Urinary bladder (tissue), 4 donors: ENCODE data around the gene OBI1. TPM values are rescaled to one million over a fixed set of nuclear protein-coding genes. Genes with fewer than 3 reads are reported as not detected.

Experiments
- DNase-seq: peaks from one replicate; pipeline ENCODE4 v3.0.0-alpha.2; 2015; ENCODE audit errors: extremely low spot score
- H3K27ac ChIP-seq: one replicate; pipeline ENCODE4 v1.5.1; 2013; ENCODE audit warnings: low read depth, mild to moderate bottlenecking, moderate library complexity
- H3K36me3 ChIP-seq: one replicate; pipeline ENCODE4 v1.6.1; 2013; ENCODE audit warnings: mild to moderate bottlenecking, moderate library complexity; ENCODE audit not compliant: insufficient read depth
- H3K4me1 ChIP-seq: one replicate; pipeline ENCODE4 v1.6.1; 2013; ENCODE audit warnings: mild to moderate bottlenecking, moderate library complexity; ENCODE audit not compliant: insufficient read depth
- H3K4me3 ChIP-seq: one replicate; pipeline ENCODE4 v1.5.1; 2013; ENCODE audit warnings: low read depth, low read length
- WGBS: extraction: QIAGEN DNeasy Blood & Tissue Kit; methylation state at CpG from one replicate; pipeline ENCODE4 v1.1.7; 2013; 5-methylcytosine and 5-hydroxymethylcytosine counted together
- polyA plus RNA-seq: library from polyadenylated mRNA; stranded (reverse); fragments of 200-250 nt; gene quantifications from one replicate; pipeline ENCODE4 v1.2.3, GENCODE V29; 2013
- total RNA-seq: library from RNA; depleted of rRNA; stranded (reverse); fragments of >200 nt; gene quantifications from one replicate; pipeline ENCODE4 v1.2.3, GENCODE V29; 2014
- donor health status: healthy with polysubstance abuse.
- donor health status: healthy.

OBI1 gene
- total RNA-seq (29.9 TPM), polyA plus RNA-seq (9.2 TPM)

DNA sequence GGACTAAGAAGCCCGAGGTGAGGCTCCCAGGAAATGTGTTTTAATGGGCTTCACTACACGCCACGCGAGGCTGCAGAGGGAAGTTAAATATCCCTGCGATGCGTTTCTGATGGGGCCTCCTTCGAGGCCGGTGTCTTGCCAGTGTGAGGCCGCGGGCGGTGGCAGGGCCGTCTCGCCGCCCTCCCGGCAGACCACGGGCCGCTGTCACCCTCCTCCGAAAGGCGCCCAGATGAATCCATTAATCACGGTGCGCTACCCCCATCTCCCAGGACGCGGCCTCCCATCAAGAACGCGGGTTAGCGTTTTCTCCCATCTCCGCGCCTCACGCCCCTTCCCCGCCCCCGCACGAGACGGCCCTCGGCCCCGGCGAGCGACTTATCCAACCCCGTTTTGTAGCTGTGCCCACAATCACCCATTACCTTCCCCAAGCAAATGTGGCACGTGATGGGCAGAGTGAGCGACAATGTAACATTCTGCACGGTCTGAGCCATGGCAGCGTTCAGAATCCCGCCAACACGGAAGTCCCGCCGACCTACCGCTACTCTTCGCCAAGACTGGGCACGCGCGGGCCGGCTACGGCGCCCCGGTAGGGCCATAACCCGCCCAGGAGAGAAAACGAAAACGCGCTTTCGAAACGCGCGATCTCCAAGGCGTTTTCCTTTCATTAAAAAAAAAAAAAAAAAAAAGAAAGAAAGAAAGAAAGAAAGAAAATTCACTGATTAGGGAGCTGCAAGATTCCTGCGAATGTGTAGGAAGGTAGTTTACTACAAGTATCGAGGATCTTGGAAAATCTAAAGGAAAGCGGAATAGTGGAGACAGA, at the start of gene OBI1:
OBI1 (minus strand) TSS at position 526 of the 820 bp plus-strand sequence; CDS start at position 491, 35 bp downstream.
- WGBS: under 1% methylated on average over 67 of the region's 67 CpGs
- H3K4me3 ChIP-seq: peak within 1 kb of the TSS; percentile 90
- no peak within 1 kb of the TSS for H3K27ac ChIP-seq
- peak; percentile 67 for DNase-seq
- H3K4me1 ChIP-seq: no peaks in the 10 kb centered on the region
- H3K36me3 ChIP-seq: no peaks in the 10 kb centered on the region

- WGBS: 11% methylated on average over 1 of the region's 1 CpG
- Histone ChIP-seq H3K36me3 (no peaks in the 10 kb centered on the region), H3K27ac (no peak overlapping the region), H3K4me1 (no peaks in the 10 kb centered on the region), H3K4me3 (no peak overlapping the region)
- DNase-seq: no peak
Observed at GRCh38 chr13:78701383-78701782, 42.4 kb upstream of the OBI1 start.

DNA sequence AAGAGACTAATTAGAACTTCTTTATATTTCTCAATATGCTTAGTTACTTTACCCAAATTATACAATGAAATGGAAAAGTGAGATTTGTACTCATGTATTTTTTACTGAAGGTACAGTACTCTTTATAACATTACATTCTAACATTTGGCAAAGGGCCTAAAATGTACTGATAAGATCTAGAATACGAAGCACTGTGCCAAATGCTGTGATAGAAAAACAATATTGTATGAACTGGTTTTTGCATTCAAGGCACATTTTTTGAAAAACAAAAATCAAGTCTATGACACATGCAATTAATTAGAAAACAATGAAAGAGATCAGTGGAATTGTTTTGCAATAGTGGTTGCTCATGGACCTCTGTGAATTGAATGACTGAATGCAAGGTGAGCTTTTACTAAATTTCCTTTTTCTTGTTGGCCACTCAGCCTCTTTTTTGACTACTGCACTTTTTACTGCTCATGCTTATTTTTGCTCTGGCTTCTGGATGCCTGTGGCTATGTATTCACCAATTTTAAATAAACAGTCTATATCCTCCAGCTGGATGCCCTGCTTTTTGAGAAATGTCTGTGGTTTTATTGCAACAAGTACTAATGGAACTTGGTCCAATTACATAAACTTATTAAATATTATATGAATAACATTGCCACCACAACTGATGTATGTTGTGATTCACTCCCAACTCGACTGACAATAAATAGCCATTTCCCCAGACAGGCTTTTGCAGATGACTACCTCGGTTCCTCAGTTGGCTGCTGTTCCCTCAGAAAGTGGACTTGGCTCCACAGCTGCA, 41.4 kb upstream of the OBI1 start:
- peak; percentile 18 for DNase-seq
- Histone ChIP-seq H3K36me3 (no peaks in the 10 kb centered on the region), H3K4me1 (no peaks in the 10 kb centered on the region), H3K4me3 (no peak overlapping the region), H3K27ac (no peak overlapping the region)
- 36% methylated on average over 3 of the region's 3 CpGs for WGBS

DNA sequence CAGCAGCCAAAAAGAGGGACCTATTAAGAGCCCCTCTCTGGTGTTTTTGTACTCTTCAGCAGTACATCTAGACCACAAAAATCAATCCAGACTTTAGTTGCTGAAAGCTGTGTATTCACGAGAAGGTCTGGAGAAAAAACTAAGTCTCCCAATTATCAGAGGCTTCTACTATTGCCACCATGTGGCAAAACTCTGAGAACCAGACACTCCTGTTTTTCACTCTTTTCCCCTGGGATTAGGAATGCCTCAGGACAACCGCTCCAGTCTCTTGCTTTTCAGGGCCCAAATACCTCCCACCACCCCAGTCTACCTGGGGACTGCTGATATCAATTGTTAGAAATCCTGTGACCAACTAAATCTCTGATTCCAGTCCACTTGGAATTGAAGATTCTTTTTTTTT, 30.1 kb upstream of the OBI1 start:
- H3K4me1 ChIP-seq: no peaks in the 10 kb centered on the region
- H3K27ac ChIP-seq: no peak overlapping the region
- DNase-seq: no peak
- H3K36me3 ChIP-seq: no peaks in the 10 kb centered on the region
- H3K4me3 ChIP-seq: no peak overlapping the region
- 44% methylated on average over 2 of the region's 2 CpGs for WGBS

DNA sequence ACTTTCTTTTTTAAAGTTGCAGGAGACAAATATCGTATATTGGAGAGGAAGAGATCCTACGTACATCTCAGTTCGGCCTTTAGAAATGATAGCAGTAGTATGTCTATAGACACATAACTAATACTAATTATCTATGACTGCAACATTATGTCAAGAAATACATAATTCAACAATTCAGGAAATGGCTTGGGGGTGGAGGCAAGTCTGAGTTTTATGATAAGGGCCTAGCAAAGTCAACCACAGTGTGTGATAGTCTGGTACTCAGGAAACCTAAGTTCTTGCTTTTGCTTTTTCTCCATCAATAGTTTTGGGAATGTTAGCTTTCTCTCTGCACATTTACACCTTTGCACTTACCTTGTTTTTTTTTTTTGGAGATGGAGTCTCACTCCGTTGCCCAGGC, 27.5 kb upstream of the OBI1 start:
- H3K4me3 ChIP-seq: no peak overlapping the region
- 94% methylated on average over 4 of the region's 4 CpGs for WGBS
- no peaks in the 10 kb centered on the region for H3K36me3 ChIP-seq
- no peaks in the 10 kb centered on the region for H3K4me1 ChIP-seq
- DNase-seq: no peak
- H3K27ac ChIP-seq: no peak overlapping the region

DNA sequence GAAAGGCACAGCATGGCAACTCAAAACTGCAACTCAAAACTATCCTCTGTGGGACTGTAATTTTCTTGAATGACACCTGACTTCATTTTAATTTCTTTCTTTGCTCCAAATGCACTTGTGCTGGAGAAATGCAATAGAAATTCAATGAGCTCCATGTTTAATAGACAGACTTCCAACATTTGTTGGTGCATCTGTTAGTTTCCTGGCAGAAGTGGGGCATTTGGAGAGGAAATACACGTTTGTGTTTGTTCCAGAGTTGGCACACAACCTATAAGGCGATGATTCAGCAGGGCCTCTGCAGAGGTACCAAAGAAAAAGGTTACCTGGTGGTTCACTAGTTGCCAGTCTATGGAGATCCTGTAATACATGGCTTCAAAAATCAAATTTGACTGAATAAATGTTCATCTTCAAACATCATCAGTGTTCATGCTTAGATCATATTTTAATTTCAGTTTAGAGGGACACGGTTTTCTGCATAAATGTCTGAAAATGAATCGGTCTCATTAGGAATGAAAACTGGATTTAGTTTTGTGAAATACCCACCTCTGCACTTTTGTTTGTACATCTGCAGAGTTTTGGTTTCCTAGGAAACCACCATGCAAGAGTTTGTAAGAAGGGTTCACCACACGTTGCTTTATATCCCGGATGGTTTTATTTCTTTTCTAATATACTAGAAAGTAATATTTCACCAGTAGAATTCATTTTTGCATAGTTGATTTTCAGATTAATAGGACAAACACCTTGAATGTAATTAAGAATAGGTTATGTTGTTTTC, 21.8 kb upstream of the OBI1 start:
- Histone ChIP-seq H3K4me3 (no peak overlapping the region), H3K36me3 (no peaks in the 10 kb centered on the region), H3K4me1 (no peaks in the 10 kb centered on the region), H3K27ac (no peak overlapping the region)
- WGBS: 42% methylated on average over 6 of the region's 6 CpGs
- no peak for DNase-seq

DNA sequence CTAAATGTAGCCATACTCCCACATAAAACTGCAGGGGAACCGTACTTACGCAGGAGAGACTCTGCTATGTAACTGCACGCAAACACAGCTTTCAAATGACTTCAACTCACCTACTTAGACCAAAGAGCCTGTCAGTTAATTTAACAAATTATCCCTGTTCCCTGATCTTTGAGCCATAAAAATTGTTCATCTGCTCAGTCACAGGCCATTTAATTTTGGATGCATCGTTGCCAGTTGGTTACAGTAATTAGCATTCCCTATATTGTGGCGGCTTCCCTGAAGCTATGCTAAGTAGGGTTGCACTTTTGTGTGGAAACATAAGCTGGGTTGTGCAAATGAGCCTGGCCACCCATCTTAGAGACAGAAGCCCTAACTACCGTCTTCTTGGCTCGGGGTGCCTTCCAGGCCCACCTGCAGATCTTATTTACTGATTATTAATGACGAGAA, 21.2 kb upstream of the OBI1 start:
- DNase-seq: no peak
- no peak overlapping the region for H3K4me3 ChIP-seq
- WGBS: 74% methylated on average over 8 of the region's 8 CpGs

DNA sequence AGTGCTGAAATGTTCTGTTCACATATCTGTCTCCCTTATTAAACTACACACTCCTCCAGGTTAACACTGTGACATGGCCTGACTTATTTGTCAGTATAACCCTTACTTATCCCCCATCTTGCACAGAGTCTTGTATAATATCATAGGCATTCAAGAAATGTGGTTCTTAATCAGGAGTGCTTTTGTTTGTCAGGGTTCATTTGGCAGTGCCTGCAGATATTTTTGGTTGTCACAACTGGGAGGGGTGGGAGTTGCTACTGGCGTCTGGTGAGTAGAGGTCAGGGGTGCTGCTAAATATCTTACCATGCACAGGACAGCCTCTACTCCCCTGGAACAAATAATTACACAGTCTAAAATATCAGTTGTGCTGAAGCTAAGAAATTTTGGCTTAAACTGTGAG, 20.4 kb upstream of the OBI1 start:
- H3K4me3 ChIP-seq: no peak overlapping the region
- no peaks in the 10 kb centered on the region for H3K4me1 ChIP-seq
- H3K36me3 ChIP-seq: no peaks in the 10 kb centered on the region
- WGBS: 32% methylated on average over 1 of the region's 1 CpG
- H3K27ac ChIP-seq: no peak overlapping the region
- no peak for DNase-seq

More for the DNA sequence above, 21.2 kb upstream of the OBI1 start:
- H3K4me1 ChIP-seq: no peaks in the 10 kb centered on the region
- no peaks in the 10 kb centered on the region for H3K36me3 ChIP-seq
- no peak overlapping the region for H3K27ac ChIP-seq

GRCh38 chr13:78675112-78675511, 16.2 kb upstream of the OBI1 start:
- WGBS: 63% methylated on average over 3 of the region's 3 CpGs
- DNase-seq: no peak

DNA sequence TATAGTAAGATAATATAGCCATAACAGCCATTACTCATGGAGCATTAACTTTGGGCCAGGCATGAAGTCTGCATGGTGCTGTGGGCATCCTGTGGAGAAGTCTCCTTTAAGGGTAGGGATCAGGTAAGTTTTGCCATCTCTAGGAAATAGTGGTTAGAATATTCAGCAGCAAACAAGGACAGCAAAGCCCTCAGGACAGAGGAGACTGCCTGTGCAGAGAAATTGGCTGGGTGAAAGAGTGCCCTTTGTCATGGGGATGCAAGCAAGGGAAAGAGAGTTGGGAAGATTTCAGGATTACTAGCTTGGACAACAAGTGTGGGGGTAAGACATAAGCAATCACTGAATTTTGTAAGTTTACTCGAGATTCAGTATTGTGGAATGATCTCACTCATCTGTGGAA, 15.7 kb upstream of the OBI1 start:
- Histone ChIP-seq H3K27ac (no peak overlapping the region), H3K4me1 (no peaks in the 10 kb centered on the region), H3K4me3 (no peak overlapping the region), H3K36me3 (no peaks in the 10 kb centered on the region)
- no peak for DNase-seq
- 56% methylated on average over 1 of the region's 1 CpG for WGBS

More at GRCh38 chr13:78675112-78675511, 16.2 kb upstream of the OBI1 start:
- Histone ChIP-seq H3K36me3 (no peaks in the 10 kb centered on the region), H3K27ac (no peak overlapping the region), H3K4me3 (no peak overlapping the region), H3K4me1 (no peaks in the 10 kb centered on the region)

DNA sequence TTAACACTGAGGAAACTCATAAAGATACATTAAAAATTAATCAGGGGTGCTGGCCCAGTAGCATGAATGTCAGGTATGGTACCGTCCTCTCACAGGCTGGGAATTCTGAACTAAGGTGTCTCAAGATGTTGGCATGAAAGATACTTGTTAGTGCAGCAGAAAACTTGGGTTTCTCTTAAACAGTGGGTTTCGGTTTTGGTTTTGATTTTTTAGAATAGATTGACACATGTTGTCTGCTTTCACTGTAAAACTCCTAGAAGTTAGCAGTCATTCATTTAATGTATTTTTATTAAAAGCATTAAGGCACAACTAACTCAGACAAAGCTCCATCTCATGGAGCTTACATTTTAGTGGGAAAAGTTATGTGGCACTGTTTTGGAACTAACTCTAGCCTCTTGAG, 3.5 kb upstream of the OBI1 start:
- Histone ChIP-seq H3K36me3 (no peaks in the 10 kb centered on the region), H3K4me1 (no peaks in the 10 kb centered on the region), H3K27ac (no peak overlapping the region), H3K4me3 (no peak overlapping the region)
- WGBS: 70% methylated on average over 2 of the region's 2 CpGs
- no peak for DNase-seq

- H3K4me3 ChIP-seq: peak overlapping the region; percentile 48
- 59% methylated on average over 4 of the region's 4 CpGs for WGBS
- DNase-seq: no peak
- no peaks in the 10 kb centered on the region for H3K4me1 ChIP-seq
- H3K36me3 ChIP-seq: no peaks in the 10 kb centered on the region
- no peak overlapping the region for H3K27ac ChIP-seq
Observed at GRCh38 chr13:78660495-78660857, 1.5 kb upstream of the OBI1 start.

GRCh38 chr13:78659732-78660494, 958 bp upstream of the OBI1 start:
- 30% methylated on average over 20 of the region's 20 CpGs for WGBS
- Histone ChIP-seq H3K4me3 (peak overlapping the region; percentile 48), H3K4me1 (no peaks in the 10 kb centered on the region), H3K27ac (no peak overlapping the region), H3K36me3 (no peaks in the 10 kb centered on the region)
- DNase-seq: no peak
